ENCODE data around the gene ATF7IP2.

Gene ATF7IP2

GRCh38 chr16:10480151-10480550 is 94.3 kb downstream of the ATF7IP2 start:
- H3K27ac ChIP-seq = no peak overlapping the region
- no peak for TF ChIP-seq ZFX (IDR thresholded peaks at IDR 0.05)
- no peak for TF ChIP-seq CTCF (conservative IDR thresholded peaks at IDR 0.05)

- H3K27ac ChIP-seq = no peak overlapping the region
- TF ChIP-seq ZFX (IDR thresholded peaks at IDR 0.05) (no peak), CTCF (conservative IDR thresholded peaks at IDR 0.05) (no peak)
Measured at GRCh38 chr16:10485159-10485558, 99.3 kb downstream of the ATF7IP2 start.

GRCh38 chr16:10485698-10486382 is 100.0 kb downstream of the ATF7IP2 start:
- no peak for TF ChIP-seq CTCF (conservative IDR thresholded peaks at IDR 0.05)
- H3K27ac ChIP-seq = no peak overlapping the region

GRCh38 chr16:10490141-10490540 is 104.3 kb downstream of the ATF7IP2 start:
- H3K27ac ChIP-seq = no peak overlapping the region
- TF ChIP-seq CTCF (conservative IDR thresholded peaks at IDR 0.05) = no peak
- no peak for TF ChIP-seq ZFX (IDR thresholded peaks at IDR 0.05)

GRCh38 chr16:10493276-10493675 is 107.4 kb downstream of the ATF7IP2 start:
- no peak for TF ChIP-seq CTCF (conservative IDR thresholded peaks at IDR 0.05)
- TF ChIP-seq ZFX (IDR thresholded peaks at IDR 0.05) = no peak
- no peak overlapping the region for H3K27ac ChIP-seq

GRCh38 chr16:10494343-10495030 is 108.6 kb downstream of the ATF7IP2 start:
- TF ChIP-seq CTCF (conservative IDR thresholded peaks at IDR 0.05) (no peak), ZFX (IDR thresholded peaks at IDR 0.05) (no peak)
- H3K27ac ChIP-seq = no peak overlapping the region

- no peak for TF ChIP-seq CTCF (conservative IDR thresholded peaks at IDR 0.05)
- TF ChIP-seq ZFX (IDR thresholded peaks at IDR 0.05) = no peak
- H3K27ac ChIP-seq = no peak overlapping the region
Measured at GRCh38 chr16:10495031-10495345, 109.1 kb downstream of the ATF7IP2 start.
